GM12865 (cell line): ENCODE measurements around the gene PDK3.

Experiments used
- DNase-seq: peaks from one replicate; pipeline ENCODE4 v3.0.0; 2010; ENCODE audit warnings: low read depth
- H3K4me3 ChIP-seq: 2 replicates; pipeline ENCODE4 v1.5.1; 2011; ENCODE audit warnings: mild to moderate bottlenecking, low read depth, low read length, control low read depth
- CTCF ChIP-seq: IDR thresholded peaks from 2 replicates; pipeline ENCODE4 v1.5.1; 2011; ENCODE audit warnings: low read length, control low read depth, low read depth, inconsistent platforms; ENCODE audit not compliant: insufficient read depth; ENCODE audit errors: missing control alignments

Gene PDK3

DNA sequence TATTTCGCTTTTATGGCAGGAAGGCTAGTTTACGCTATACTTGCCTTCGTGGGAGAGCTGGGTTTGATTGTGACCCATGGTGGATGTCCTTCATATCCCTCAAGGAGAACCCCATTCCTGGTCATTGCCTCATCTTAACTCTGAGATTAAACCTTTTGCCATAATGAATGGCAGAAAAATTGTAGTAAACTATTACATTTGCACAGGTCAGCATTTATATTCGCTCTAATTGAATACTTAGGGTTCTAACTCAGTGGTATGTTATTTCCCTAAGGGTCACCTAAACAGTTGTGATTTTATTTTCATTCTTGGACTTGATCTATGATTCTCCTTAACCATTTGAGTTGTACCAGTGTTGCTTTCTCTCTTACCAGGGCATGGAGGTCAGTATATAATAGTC is 13.4 kb downstream of the PDK3 start:
- TF ChIP-seq CTCF = no peak
- peak overlapping the region; percentile 62; the same call in 1 of the 2 replicates for H3K4me3 ChIP-seq
- no peak for DNase-seq

GRCh38 chrX:24479924-24480323 is 14.8 kb downstream of the PDK3 start:
- H3K4me3 ChIP-seq = peak overlapping the region; percentile 62
- TF ChIP-seq CTCF = no peak
- DNase-seq = peak; percentile 90

GRCh38 chrX:24480400-24480865 is 15.3 kb downstream of the PDK3 start:
- peak; percentile 23 for DNase-seq
- peak overlapping the region; percentile 62 for H3K4me3 ChIP-seq
- TF ChIP-seq CTCF = no peak

- DNase-seq = no peak
- no peak for TF ChIP-seq CTCF
Observed at GRCh38 chrX:24482823-24483415, 17.8 kb downstream of the PDK3 start.

DNA sequence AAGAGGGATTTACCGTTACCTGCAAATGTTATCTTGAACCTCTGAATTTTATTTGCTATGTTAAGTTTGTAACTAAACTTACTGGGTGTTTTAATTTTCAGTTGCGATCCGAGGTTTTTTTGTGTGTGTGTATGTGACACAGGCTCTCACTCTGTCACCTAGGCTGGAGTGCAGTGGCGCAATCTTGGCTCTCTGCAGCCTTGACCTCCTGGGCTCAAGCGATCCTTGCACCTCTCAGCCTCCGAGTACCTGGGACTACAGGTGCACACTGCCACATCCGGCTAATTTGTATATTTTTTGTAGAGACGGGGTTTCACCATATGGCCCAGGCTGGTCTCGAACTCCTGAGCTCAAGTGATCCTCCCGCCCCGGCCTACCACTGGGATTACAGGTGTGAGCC is 18.5 kb downstream of the PDK3 start:
- no peak for DNase-seq
- no peak overlapping the region for H3K4me3 ChIP-seq
- TF ChIP-seq CTCF = no peak

More at GRCh38 chrX:24482823-24483415, 17.8 kb downstream of the PDK3 start:
- H3K4me3 ChIP-seq = no peak overlapping the region

- no peak overlapping the region for H3K4me3 ChIP-seq
- no peak for TF ChIP-seq CTCF
- no peak for DNase-seq
Observed at GRCh38 chrX:24485323-24485722, 20.2 kb downstream of the PDK3 start.
